Measurements from ENCODE around the gene NCF1.
"Not testable (repeated sequence)": the region's sequence is repeated elsewhere in the genome, so short reads cannot be mapped to it uniquely, and the experiment has no call there.

DNA sequence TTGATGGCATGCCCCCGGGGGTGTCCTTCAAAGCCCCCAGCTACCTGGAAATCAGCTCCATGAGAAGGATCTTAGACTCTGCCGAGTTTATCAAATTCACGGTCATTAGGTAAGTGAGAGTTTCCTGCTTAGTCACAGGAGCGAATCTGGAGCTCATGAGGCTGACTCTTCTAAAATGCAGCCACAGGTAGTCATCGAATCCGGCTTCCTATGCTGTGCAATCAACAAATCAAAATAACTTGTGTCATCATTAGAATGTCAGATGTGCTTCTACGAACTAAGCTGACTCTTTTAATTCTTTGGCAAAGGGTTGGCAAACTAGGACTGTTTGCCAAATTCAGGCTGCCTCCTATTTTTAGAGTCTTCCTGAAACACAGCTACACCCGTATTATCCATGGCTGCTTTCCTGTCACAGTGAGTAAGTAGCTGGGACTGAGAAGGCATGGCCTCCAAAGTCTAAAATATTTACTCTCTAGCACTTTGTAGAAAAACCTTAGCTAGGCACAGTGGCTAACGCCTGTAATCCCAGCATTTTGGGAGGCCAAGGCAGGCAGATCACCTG, 19.8 kb upstream of the NCF1 start:
- not testable (repeated sequence) for TF ChIP-seq CTCF (conservative IDR thresholded peaks at IDR 0.05 in 1 of 2, IDR thresholded peaks at IDR 0.05 in 1 of 2; ENCODE audit: extremely low read depth in 1 of 2, insufficient read depth in 1 of 2, low read depth in 1 of 2, low read length in 2 of 2); EZH2 (IDR thresholded peaks at IDR 0.05; ENCODE audit: borderline replicate concordance, low read length)
